GM21360 (cell line): ENCODE data around the gene KLHL35.
A peak's percentile ranks its signal among the peaks of the same experiment; 100 is the strongest.
"Not testable (repeated sequence)": the region's sequence is repeated elsewhere in the genome, so short reads cannot be mapped to it uniquely, and the experiment has no call there.

ENCODE experiments used
- ATAC-seq: cut with Tn5 transposase; IDR thresholded peaks from one replicate; pipeline ENCODE4 v1.9.1; 2021; ENCODE audit warnings: mild to moderate bottlenecking, moderate library complexity; ENCODE audit not compliant: unreplicated experiment

The KLHL35 gene

DNA sequence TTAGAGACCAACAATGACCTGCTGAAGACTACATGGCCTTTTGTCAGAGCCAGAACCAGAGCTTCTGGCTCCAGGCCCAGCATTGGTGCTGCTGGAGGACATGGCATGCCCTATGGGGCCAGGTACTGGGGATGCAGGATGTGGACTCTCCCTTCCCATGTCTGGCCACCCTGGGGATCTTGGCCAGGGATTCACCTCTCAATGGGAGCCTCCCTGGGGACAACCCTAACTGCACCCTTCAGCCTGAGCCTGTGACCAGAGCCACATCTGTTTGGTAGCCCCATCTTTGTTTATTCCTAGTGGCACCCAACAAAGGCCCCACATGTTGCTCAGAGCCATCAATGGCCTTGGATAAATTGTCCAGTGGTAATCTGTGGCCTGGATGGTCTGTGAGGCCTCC is 5.8 kb downstream of the KLHL35 start:
- no peak for ATAC-seq

DNA sequence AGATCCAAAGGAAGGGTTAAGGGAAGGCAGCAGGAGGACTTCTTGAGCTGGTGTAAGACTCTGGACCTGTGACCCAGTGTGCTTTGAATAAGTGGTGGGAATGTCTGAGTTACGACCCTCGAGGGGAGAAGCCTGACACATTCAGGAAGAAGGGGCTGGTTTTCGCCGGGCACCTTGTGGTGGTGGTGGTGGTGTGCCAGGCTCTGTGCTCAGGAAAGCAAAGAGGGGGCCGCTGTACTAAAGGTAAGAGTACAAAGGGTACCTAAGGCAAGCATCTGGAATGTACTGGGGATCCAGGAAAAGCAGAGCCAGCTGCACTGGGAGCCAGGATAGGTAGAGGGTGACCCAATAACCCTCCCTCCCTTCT is 6.3 kb downstream of the KLHL35 start:
- no peak for ATAC-seq

DNA sequence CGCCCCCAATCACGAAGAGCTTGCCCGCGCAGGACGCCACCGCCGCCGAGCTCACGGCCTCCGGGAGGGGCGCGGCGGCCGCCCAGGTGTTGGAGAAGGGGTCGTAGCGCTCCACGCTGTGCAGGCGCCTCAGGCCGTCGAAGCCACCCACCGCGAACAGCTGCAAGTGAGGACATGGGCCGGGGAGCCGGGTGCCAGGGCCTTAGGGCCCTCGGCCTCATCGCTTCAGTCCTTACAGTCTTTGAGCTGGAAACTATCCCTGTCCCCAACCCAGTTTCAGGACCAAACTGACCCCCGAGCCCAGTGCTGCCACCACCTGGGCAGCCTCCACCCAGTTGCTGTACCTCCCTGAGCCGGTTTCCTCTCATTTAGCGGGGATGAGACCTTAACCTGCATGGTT is 7.6 kb downstream of the KLHL35 start:
- ATAC-seq = no peak

DNA sequence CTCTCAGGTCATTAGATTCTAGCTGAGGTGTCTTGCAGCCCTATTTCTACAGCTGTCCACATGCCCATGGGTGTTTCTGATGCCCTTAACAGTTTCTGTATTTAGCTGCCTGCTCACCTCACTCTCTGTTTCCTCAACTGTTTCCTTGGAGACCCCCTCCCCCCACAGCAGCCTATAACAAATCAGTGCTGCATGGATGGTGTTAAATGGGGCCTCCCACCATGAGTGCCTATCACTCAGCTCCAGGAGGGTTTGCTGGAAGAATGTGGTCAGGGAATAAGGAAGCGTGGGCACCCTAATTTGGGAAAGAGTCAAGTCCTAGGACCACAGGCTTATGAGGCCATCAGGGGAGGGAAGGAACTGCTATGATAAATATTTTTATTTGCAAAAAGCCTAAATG is 8.6 kb downstream of the KLHL35 start:
- no peak for ATAC-seq

DNA sequence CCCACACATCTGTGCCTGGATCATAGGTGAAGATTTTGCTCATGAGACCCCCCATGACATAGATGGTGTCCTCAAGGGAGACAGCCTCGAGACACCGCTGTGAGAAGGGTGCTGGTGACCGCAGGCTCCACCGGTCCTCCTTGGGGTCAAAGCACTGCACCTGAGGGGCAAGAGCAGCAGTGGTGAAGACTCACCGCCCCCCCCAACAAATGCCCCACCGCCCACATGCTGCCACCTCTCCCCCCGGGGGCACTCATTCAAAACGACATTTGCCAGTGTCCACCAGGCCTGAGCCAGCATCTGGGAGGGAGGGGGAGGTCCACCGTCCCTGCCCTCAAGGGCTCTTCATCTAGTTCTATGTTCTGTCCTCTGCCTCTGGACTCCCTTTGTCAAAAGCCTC is 9.3 kb downstream of the KLHL35 start:
- no peak for ATAC-seq

DNA sequence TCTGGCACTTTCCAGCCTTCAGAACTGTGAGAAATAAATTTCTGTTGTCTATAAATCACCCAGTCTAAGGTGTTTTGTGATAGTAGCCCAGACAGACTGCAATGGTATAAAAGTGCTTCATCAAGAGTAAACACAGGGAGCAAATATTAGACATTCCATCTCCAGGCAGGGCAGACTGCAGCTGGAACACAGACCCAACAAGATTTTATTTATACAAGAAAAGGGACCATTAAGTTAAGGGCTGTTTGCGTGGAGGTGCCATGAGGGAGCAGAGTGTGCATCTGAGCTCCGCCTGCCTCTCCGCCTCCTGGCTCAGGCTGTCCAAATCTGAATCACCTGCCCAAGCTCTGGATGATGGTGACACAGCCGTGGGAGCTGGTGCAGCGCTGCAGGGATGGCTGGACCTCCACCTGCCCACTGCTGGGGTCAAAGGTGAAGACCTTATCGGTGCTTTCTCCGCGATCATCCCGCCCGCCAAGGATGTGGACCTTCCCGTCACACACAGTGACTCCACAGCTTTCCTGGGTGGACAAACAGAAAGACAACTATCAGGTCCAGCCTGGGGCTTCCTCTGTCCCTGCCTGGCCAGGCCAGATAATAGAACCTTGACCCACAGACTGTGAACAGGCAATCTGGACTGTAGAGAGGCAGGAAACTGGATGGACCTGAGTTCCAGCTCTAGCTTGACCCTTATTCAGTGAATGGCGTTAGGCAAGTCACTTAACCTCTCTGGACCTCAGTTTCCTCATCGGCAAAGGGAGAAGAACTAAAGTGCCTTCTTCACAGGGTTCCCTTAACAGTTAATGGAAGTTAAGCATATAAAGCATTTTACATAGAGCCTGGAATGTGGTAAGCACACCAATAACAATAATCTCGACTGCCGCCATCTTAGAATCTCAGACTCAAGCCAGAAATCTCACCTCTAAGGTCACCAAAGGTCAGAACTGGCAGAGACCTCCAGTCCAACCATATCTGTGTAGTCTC is 10.5 kb downstream of the KLHL35 start:
- no peak for ATAC-seq

DNA sequence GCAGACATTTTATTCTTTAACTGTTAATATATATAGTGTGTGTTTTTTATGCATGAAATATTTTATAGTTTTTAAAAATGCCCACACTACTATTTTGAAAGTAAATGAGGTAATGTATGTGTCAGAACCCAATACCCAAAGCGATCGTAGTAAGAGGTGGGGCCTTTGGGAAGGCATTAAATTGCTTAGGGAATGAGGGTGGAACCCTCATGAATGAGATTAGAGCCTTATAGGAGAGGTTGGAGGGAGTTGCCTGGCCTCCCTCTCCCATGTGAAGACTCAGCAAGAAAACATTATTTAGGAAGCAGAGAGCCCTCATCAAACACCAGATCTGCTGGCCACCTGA is 11.1 kb downstream of the KLHL35 start:
- no peak for ATAC-seq

DNA sequence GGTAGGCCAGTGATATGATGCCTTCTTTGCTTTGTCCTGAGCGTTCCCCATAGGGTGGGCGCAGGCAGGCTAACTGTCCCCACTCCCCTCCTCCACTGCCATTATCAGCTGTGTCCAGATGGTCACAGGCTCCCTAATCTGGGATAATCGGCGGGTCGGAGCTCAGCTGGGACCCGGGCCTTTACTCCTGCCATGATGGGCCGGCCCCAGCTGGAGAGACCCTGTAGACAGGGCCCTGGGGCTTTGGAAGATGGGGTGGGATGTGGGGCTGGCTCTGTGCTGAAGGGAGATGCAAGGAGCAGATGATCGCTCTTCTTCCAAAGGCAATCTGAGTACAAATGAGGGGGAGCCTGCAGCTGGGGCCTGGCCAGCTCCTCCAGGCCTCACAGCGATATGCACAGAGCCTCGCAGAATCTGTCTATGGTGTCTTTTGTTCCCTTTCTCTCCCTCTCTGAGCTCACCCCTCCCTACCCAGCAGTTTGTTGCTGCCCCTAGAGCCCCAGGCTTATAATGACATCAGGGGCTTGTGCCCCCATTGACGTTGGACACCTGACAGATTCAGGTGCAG is 11.9 kb downstream of the KLHL35 start:
- ATAC-seq = no peak

DNA sequence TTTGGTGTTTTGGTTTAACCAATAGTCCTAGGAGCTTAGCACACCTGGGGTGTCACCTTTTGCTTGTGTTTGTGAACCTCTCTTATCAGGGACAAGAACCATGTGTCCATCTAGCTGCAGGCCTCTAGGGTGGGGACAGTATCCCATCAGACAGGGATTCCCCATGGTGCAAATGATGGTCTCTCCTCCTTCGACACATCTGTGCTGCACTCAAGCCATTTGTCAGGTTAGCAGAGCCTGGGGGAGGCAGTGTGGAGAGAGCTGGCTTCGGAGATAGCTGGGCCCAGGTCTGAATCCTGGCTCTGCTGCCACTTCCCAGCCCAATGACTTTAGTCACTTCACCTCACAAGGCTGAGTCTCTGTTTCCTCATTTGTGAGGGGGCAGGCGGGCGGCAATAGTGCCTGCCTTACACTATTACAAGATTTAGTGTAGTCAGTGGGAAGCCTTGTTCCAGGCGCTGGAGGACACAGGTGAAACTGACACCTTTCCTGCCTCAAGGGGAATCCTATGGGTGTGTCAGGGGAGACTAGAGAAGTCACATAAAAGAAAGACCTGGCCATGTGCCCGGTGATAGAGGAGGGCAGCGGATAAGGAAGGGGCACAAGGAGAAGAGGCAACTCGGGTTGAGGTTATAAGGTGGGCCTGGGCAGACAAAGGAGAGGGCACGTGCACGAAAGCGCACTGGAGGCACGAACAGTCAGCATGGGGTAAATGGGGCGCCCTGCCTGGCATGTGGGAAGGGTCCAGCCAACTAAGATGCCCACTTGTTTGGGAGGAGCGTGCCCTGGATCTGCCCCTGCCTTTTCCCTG is 12.6 kb downstream of the KLHL35 start:
- no peak for ATAC-seq

DNA sequence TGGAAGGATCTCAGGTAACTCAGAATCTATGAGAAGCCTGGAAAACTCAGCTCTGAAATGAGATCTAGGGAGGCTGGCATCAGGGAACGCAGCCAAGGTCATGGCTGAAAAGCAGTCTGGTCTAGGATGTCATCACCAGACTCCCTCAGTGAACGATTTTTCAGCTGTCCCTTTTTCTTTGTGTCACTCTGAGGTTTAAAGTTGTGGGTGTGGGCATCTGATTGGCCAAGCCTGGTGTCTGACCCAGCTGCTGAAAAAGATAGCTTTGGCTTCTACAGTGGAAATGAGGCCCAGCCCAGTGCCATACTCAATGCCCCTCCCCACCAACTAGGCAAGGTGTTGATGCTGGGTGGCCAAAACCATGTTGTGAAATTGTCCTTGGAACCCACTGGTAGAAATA is 19.1 kb downstream of the KLHL35 start:
- no peak for ATAC-seq

DNA sequence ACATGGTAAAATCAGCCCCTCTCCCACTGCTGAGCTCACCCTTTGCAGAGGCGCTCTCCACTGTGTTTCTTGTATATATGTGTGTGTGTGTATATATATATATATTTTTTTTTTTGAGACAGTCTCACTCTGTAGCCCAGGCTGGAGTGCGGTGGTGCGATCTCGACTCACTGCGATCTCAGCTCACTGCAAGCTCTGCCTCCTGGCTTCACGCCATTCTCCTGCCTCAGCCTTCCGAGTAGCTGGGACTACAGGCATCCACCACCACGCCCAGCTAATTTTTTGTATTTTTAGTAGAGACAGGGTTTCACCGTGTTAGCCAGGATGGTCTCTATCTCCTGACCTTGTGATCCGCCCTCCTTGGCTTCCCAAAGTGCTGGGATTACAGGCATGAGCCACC is 19.9 kb downstream of the KLHL35 start:
- not testable (repeated sequence) for ATAC-seq

DNA sequence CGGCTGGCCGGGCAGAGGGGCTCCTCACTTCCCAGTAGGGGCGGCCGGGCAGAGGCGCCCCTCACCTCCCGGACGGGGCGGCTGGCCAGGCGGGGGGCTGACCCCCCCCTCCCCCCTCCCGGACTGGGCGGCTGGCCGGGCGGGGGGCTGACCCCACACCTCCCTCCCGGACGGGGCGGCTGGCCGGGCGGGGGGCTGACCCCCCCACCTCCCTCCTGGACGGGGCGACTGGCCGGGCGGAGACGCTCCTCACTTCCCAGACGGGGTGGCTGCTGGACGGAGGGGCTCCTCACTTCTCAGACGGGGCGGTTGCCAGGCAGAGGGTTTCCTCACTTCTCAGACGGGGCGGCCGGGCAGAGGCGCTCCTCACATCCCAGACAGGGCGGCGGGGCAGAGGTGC is 23.0 kb downstream of the KLHL35 start:
- ATAC-seq = not testable (repeated sequence)

DNA sequence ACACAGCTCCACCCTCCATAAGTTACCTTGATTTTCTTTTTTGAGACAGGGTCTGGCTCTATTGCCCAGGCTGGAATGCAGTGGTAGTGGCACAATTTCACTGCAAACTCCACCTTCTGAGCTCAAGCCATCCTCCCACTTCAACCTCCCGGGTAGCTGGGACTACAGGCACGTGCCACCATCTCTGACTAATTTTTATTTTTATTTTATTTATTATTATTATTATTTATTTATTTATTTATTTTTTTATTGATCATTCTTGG is 24.1 kb downstream of the KLHL35 start:
- no peak for ATAC-seq

DNA sequence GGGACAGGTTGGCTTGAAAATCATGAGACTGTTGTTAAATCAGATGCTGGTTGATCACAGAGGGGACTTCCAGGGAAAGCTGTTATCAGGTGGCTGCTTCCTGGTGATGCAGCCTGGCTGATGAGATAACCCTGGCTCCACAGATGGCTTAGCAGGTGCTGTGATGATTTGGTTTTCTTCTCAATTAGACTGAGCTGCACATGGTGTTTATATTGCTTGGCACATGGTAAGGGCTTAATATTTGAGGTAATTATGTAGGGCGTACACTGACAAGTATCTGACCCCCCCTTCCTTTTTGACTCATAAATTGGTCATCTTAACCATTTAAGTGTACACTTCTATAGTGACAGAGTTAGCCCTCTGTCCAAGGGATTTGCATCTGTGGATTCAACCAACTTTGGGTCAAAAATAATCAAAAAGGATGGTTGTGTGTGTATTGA is 26.6 kb downstream of the KLHL35 start:
- ATAC-seq = no peak

DNA sequence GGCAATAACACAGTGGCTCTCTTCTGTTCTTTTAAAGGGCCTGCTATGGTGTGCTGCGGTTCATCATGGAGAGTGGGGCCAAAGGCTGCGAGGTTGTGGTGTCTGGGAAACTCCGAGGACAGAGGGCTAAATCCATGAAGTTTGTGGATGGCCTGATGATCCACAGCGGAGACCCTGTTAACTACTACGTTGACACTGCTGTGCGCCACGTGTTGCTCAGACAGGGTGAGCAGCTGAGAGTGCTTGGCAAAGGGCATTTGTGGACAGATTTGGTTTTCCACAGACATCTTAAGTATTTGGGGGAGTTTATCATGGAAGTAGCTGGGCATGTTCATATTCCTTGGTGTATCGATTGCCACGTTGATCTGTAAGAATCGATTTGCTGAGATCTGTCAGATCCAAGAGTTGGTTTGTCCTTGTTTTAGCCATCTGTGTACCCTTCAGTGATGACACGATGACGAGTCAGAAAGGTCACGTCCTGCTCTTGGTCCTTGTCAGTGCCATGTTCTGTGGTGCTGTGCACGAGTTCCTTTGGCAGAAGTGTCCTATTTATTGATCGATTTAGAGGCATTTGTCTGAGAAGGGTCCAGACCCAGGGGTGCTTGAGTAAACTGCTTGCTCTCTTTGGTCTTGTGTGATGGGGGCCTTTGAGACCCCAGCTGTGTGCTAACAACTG is 28.9 kb downstream of the KLHL35 start:
- no peak for ATAC-seq

DNA sequence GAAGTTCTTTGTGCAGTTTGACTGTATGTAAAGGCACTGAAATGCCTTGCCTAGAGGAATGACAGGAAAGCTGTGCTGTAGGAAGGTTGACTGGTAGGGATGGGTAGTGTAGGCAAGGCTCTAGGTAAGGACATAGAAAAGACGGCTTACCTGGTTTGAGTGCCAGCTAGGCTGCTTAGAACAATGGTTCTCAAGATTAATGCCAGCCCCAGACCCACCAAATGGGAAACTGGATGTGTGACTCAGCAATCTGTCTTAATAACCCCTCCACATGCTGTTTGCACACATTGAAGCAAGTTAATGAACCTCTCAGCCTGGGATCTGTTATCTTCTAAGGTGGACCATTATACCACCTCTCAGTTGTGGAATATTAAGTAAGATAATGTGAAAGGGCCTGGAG is 30.0 kb downstream of the KLHL35 start:
- ATAC-seq = no peak

DNA sequence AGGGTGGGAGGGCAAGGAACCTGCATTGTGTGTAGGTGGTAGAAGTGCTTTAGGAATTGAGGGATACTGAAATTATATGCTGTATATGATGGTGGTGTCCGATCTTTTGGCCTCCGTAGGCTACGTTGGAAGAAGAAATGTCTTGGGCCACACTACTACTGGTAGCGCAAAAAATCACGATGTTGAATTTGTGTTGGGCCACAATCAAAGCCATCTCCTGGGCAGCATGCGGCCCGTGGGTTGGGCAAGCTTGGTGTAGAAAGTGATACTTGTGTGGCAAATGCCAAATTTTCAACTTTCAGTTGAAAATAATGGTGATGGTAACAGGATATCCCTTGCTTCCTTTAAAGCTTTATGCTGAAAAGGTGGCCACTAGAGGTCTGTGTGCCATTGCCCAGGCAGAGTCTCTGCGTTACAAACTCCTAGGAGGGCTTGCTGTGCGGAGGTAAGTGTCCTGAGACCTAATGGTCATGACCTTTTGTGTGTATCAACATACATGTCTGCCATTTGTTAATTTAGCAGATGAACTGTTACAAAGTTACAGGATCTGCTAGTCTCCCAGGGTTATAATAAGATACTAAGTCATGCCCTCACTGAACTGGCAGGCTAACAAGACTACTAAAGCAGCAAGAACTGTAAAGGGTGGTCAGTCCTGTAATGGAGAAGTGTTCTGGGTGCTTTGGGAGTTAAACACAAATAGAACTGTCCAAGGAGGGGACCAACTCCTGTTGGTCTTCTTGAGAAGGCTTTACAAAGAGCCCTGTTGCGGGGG is 30.8 kb downstream of the KLHL35 start:
- no peak for ATAC-seq

DNA sequence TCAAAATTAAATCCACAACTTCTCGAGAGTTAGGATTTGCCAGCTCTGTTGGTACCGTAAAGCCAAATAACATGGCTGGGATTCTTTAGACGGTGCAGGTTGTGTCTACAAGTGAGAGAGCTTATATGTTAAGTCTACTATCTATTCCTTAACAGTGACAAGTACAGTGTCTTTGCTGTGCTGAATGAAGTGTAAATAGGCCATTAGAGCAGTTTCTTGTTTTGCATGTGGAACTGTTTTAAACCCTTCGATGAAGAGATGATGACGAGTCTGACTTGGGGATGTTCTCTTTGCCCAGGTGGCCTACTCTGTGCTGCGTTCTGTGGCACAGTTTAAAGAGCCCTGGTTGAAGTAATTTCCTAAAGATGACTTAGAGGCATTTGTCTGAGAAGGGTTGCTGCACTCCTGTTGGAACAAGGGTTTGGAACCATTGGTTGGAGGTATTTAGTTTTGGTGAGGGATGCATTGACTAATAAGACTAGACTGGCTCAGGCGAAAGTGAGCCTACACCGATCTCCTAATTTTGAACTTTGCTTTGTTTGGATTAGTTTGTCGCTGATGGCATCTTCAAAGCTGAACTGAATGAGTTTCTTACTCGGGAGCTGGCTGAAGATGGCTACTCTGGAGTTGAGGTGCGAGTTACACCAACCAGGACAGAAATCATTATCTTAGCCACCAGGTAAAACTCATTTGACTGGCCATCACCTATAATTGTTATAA is 32.7 kb downstream of the KLHL35 start:
- no peak for ATAC-seq

DNA sequence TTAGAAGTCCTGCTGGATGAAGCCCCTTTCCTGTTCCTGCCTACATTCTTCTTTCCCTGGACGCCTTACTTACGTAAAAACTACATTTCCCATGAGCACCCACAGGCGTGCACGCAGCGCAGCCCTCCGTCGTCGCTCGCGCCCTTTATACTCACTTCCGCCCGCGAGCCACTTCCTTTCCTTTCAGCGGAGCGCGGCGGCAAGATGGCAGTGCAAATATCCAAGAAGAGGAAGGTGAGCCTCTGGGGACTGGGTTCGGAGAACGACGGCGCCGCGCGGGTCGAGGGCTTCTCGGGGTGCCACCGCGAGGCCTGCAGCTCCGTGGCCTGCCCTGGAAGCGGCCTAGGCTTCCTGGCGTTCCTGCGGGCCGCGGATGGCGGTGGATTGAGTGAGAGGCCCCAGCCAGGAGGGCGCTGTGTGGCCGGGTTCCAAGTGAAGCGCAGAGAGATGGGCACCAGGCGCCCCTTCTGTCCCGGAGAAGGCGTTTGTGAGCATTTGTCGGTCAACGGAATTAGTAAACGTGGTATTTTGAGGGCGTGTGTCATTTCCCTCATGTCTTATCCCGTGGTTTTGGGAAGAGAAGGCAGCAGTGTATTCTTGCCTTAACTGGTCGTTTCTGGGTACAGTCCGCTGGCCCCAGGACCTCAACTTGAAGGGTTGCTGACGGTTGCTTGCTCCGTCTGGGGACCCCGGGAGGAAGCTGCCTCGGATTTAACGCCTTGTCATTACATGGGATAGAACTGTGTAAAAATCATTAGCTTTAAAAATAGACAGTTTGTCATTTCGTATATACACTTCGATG is 33.5 kb downstream of the KLHL35 start, which contains the start of gene RPS3:
RPS3 (plus strand) TSS at position 175 of the 802 bp plus-strand sequence; CDS start at position 205, 30 bp downstream.
- ATAC-seq = peak; percentile 88
